Chondrocyte (in vitro differentiated cells): ENCODE results near the gene PNISR. TPM values are rescaled to one million over a fixed set of nuclear protein-coding genes. Genes with fewer than 3 reads are reported as not detected.

ENCODE experiments used
- DNase-seq: peaks from one replicate; pipeline ENCODE4 v3.0.0; 2021; ENCODE audit warnings: mixed read lengths, low spot score
- H3K27ac Mint-ChIP-seq: one replicate; pipeline ENCODE4 v1.8.0; 2021; ENCODE audit warnings: mild to moderate bottlenecking, moderate library complexity, mixed read lengths; ENCODE audit not compliant: unreplicated experiment
- H3K27me3 Mint-ChIP-seq: 2 replicates; pipeline ENCODE4 v1.8.0; 2021; ENCODE audit warnings: low read depth, mixed read lengths
- H3K36me3 Mint-ChIP-seq: 2 replicates; pipeline ENCODE4 v1.8.0; 2021; ENCODE audit warnings: low read depth, mixed read lengths
- H3K4me1 Mint-ChIP-seq: 2 replicates; pipeline ENCODE4 v1.8.0; 2021; ENCODE audit warnings: low read depth, mild to moderate bottlenecking, mixed read lengths
- H3K4me3 Mint-ChIP-seq: one replicate; pipeline ENCODE4 v1.8.0; 2021; ENCODE audit warnings: mild to moderate bottlenecking, moderate library complexity, mixed read lengths; ENCODE audit not compliant: unreplicated experiment
- H3K9me3 Mint-ChIP-seq: 2 replicates; pipeline ENCODE4 v1.8.0; 2021; ENCODE audit warnings: low read depth, mixed read lengths
- CTCF ChIP-seq: fragments of 200-600 bp; sonication (generic); IDR thresholded peaks from 2 replicates; pipeline ENCODE4 v1.5.0; 2021; ENCODE audit warnings: antibody characterized with exemption, mild to moderate bottlenecking, moderate library complexity
- total RNA-seq: library from RNA; stranded (reverse); gene quantifications from 3 replicates; pipeline ENCODE4 v1.2.1, GENCODE V29; 2021

The PNISR gene
- total RNA-seq, 1 donor from 2014 or later = 49.3 TPM

GRCh38 chr6:99353126-99353525 lies 72.0 kb downstream of the PNISR start:
- no peak overlapping the region for H3K4me3 Mint-ChIP-seq
- H3K9me3 Mint-ChIP-seq = peaks cover 3% of the 10 kb centered on the region
- TF ChIP-seq CTCF = no peak
- peaks cover 6% of the 10 kb centered on the region for H3K4me1 Mint-ChIP-seq
- no peak for DNase-seq
- no peak overlapping the region for H3K27ac Mint-ChIP-seq
- peaks cover 35% of the 10 kb centered on the region for H3K27me3 Mint-ChIP-seq
- H3K36me3 Mint-ChIP-seq = peaks cover 1% of the 10 kb centered on the region

GRCh38 chr6:99350573-99350972 lies 74.5 kb downstream of the PNISR start:
- DNase-seq = no peak
- Mint-ChIP-seq H3K4me3 (no peak overlapping the region), H3K27ac (no peak overlapping the region), H3K4me1 (peaks cover 10% of the 10 kb centered on the region), H3K36me3 (no peaks in the 10 kb centered on the region), H3K9me3 (no peaks in the 10 kb centered on the region), H3K27me3 (peaks cover 15% of the 10 kb centered on the region)
- no peak for TF ChIP-seq CTCF

- Mint-ChIP-seq H3K4me1 (peaks cover 13% of the 10 kb centered on the region), H3K9me3 (no peaks in the 10 kb centered on the region), H3K36me3 (no peaks in the 10 kb centered on the region), H3K27ac (peak within 1 kb of the TSS; percentile 41), H3K27me3 (peaks cover 8% of the 10 kb centered on the region), H3K4me3 (peak within 1 kb of the TSS; percentile 75)
- peak; percentile 64 for TF ChIP-seq CTCF
- DNase-seq = no peak
Measured at GRCh38 chr6:99349171-99350141, 75.7 kb downstream of the PNISR start, which contains the start of gene FAXC. TSS of gene FAXC (minus strand) at chr6:99349674. CDS start at chr6:99349372, 302 bp downstream.

- TF ChIP-seq CTCF = no peak
- Mint-ChIP-seq H3K27me3 (peaks cover 3% of the 10 kb centered on the region), H3K4me3 (peak overlapping the region; percentile 75), H3K4me1 (peaks cover 21% of the 10 kb centered on the region), H3K36me3 (no peaks in the 10 kb centered on the region), H3K27ac (peak overlapping the region; percentile 41), H3K9me3 (no peaks in the 10 kb centered on the region)
- no peak for DNase-seq
Measured at GRCh38 chr6:99348288-99349170, 76.6 kb downstream of the PNISR start.

Other genes starting within 250 kb of the PNISR start
- gene FAXC, start 75.6 kb downstream of the PNISR start, total RNA-seq = 6.8 to 9.7 TPM (median 8.0 TPM) in 3 replicates
- 3.7 to 6.5 TPM (median 4.4 TPM) in 3 replicates for gene COQ3, start 31.1 kb downstream of the PNISR start, total RNA-seq
- gene USP45, start 90.1 kb upstream of the PNISR start, total RNA-seq = 10.8 to 13.4 TPM (median 12.9 TPM) in 3 replicates
- 35.0 to 45.0 TPM (median 35.5 TPM) in 3 replicates for gene CCNC, start 143.4 kb upstream of the PNISR start, total RNA-seq
- gene PRDM13, start 181.5 kb upstream of the PNISR start, total RNA-seq = not detected in 3 replicates